ENCODE measurements around the gene TRABD2A. TPM values are rescaled to one million over a fixed set of nuclear protein-coding genes. Genes with fewer than 3 reads are reported as not detected.
"Not testable (repeated sequence)": the region's sequence is repeated elsewhere in the genome, so short reads cannot be mapped to it uniquely, and the experiment has no call there.

Gene TRABD2A
- total RNA-seq, 1 experiment from 2014 or later, result 4.6 TPM

- RAD21 ChIA-PET (ENCODE audit: low non-redundant PET in 1 of 2, low total read pairs in 2 of 2, uncharacterized antibody in 2 of 2, unreplicated experiment in 2 of 2), result no interaction called here
- H3K27me3 ChIP-seq (ENCODE audit: insufficient read depth, low read length), result no peaks in the 10 kb centered on the region; the same call in 1 of the 2 replicates
- intact Hi-C loops (cut with micrococcal nuclease), result no loop called here
These were observed 4.5 kb downstream of the TRABD2A start for GRCh38 chr2:84876369-84876768.

GRCh38 chr2:84875619-84876018 is 5.3 kb downstream of the TRABD2A start:
- BruUV-seq (replicated peaks); CTCF ChIA-PET; intact Hi-C loops (cut with micrococcal nuclease); H3K9ac ChIP-seq (ENCODE audit: low read length); H3K9me3 ChIP-seq (ENCODE audit: control insufficient read depth in 1 of 2, insufficient read depth in 1 of 2, low read depth in 1 of 2, low read length in 2 of 2); RAD21 ChIA-PET (ENCODE audit: low non-redundant PET in 1 of 2, low total read pairs in 2 of 2, uncharacterized antibody in 2 of 2, unreplicated experiment in 2 of 2); H3K4me1 ChIP-seq (ENCODE audit: control insufficient read depth in 1 of 2, insufficient read depth in 2 of 2, low read length in 2 of 2); DNase-seq (ENCODE audit: low read depth, low spot score); ATAC-seq; H2AFZ ChIP-seq (ENCODE audit: low read depth, low read length, poor library complexity, severe bottlenecking); H3K36me3 ChIP-seq (ENCODE audit: control insufficient read depth in 1 of 2, insufficient read depth in 2 of 2, low read length in 2 of 2); POLR2A ChIA-PET; H4K20me1 ChIP-seq (ENCODE audit: insufficient read depth); H3K27me3 ChIP-seq (ENCODE audit: insufficient read depth, low read length); H3K4me2 ChIP-seq (ENCODE audit: low read length); H3K27ac ChIP-seq (ENCODE audit: low read depth, low read length); H3K9me2 ChIP-seq (ENCODE audit: insufficient read depth); H3K4me3 ChIP-seq (replicated peaks in 1 of 2; ENCODE audit: low read depth in 1 of 2, low read length in 2 of 2); H3K79me2 ChIP-seq (ENCODE audit: insufficient read depth, low read length): not testable (repeated sequence)

More at GRCh38 chr2:84876369-84876768, 4.5 kb downstream of the TRABD2A start:
- no peaks in the 10 kb centered on the region for H3K9me2 ChIP-seq (ENCODE audit: insufficient read depth)
- H3K4me2 ChIP-seq (ENCODE audit: low read length), result no peak overlapping the region
- H3K4me1 ChIP-seq (ENCODE audit: control insufficient read depth in 1 of 2, insufficient read depth in 2 of 2, low read length in 2 of 2), result peaks cover 0 to 13% of the 10 kb centered on the region in 2 experiments; a peak in 2 of 4 replicates
- no peaks in the 10 kb centered on the region for H3K79me2 ChIP-seq (ENCODE audit: insufficient read depth, low read length)
- ChIA-PET POLR2A (no interaction called here), CTCF (interaction anchor here (0.7 kb wide), 1 partner anchor 49 kb away, joined by 3 read pairs; no protein-coding TSS in a partner anchor)
- no peaks in the 10 kb centered on the region for H4K20me1 ChIP-seq (ENCODE audit: insufficient read depth)
- no peak overlapping the region for H3K9ac ChIP-seq (ENCODE audit: low read length)
- TF ChIP-seq SRF (IDR thresholded peaks at IDR 0.05; ENCODE audit: low read depth) (no peak), TCF7L2 (IDR thresholded peaks at IDR 0.05; ENCODE audit: borderline replicate concordance, extremely low read depth, insufficient read depth, insufficient read length) (no peak), SP1 (IDR thresholded peaks at IDR 0.05; ENCODE audit: low read depth) (no peak), EZH2 (IDR thresholded peaks at IDR 0.05) (no peak), POLR2AphosphoS5 (IDR thresholded peaks at IDR 0.05; ENCODE audit: low read depth, low read length) (no peak), CBX3 (IDR thresholded peaks at IDR 0.05; ENCODE audit: low read depth) (no peak), REST (IDR thresholded peaks at IDR 0.05; ENCODE audit: low read depth) (no peak), YY1 (IDR thresholded peaks at IDR 0.05; ENCODE audit: extremely low read depth, insufficient replicate concordance, low read depth, low read length) (no peak), EZH2phosphoT487 (IDR thresholded peaks at IDR 0.05; ENCODE audit: borderline replicate concordance) (no peak), SIN3A (IDR thresholded peaks at IDR 0.05; ENCODE audit: low read depth) (no peak)
- H3K36me3 ChIP-seq (ENCODE audit: control insufficient read depth in 1 of 2, insufficient read depth in 2 of 2, low read length in 2 of 2), result no peaks in the 10 kb centered on the region
- no TSS peak for BruUV-seq (replicated peaks)
- no peak overlapping the region for H3K27ac ChIP-seq (ENCODE audit: low read depth, low read length)
- H3K4me3 ChIP-seq (replicated peaks in 1 of 2; ENCODE audit: low read depth in 1 of 2, low read length in 2 of 2), result no peak overlapping the region
- no peak for DNase-seq (ENCODE audit: low read depth, low spot score)
- ATAC-seq, result no peak
- H3K9me3 ChIP-seq (ENCODE audit: control insufficient read depth in 1 of 2, insufficient read depth in 1 of 2, low read depth in 1 of 2, low read length in 2 of 2), result no peaks in the 10 kb centered on the region
- H2AFZ ChIP-seq (ENCODE audit: low read depth, low read length, poor library complexity, severe bottlenecking), result no peak overlapping the region
